A673 (cell line): ENCODE results near the gene KDELR3.

Experiments
- EZH2 ChIP-seq: fragments of 200-600 bp; sonication (generic); IDR thresholded peaks from 2 replicates; pipeline ENCODE4 v1.6.1; 2017; ENCODE audit warnings: borderline replicate concordance, low read depth, mild to moderate bottlenecking, mixed read lengths, antibody characterized with exemption, low read length; ENCODE audit not compliant: poor library complexity, severe bottlenecking
- TF ChIP-seq, protein P1 (sequence below): fragments of 300-800, 200-600 bp; sonication (generic); conservative IDR thresholded peaks from 2 replicates; pipeline ENCODE4 v1.5.1; 2017; ENCODE audit warnings: low read depth, mild to moderate bottlenecking, antibody characterized with exemption, low read length, moderate library complexity, mixed read lengths

DNA sequence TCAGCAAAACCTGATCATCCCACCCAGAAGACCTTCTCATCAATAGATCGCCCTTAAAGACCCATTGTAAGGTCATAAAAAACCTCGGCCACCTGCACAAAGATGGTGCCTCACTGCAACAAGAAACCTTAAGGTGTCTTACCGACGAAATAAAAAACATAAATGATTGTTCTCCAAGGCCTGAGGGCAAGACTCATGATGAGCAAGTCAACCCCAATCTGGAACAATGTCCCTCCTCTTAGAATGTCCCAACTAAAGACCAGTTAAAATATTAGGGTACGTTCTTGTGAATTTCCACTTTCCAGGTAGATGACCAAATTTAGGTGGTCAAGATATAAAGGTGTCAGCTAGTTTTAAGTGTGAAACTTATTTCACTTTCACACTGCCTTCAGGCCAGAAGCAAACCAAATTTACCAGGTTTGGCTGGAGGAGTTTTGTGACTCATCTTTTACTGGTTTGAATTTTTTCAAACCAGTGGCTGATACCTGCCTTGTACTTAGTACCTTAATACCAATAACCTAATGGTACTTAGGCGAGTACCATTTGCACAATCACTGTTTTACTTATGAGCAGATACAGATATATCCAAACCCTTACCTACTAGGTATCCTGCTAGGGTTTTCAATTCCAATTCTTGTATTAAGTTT is 14.9 kb downstream of the KDELR3 start:
- TF ChIP-seq EZH2 = no peak
- TF ChIP-seq, protein P1, sequence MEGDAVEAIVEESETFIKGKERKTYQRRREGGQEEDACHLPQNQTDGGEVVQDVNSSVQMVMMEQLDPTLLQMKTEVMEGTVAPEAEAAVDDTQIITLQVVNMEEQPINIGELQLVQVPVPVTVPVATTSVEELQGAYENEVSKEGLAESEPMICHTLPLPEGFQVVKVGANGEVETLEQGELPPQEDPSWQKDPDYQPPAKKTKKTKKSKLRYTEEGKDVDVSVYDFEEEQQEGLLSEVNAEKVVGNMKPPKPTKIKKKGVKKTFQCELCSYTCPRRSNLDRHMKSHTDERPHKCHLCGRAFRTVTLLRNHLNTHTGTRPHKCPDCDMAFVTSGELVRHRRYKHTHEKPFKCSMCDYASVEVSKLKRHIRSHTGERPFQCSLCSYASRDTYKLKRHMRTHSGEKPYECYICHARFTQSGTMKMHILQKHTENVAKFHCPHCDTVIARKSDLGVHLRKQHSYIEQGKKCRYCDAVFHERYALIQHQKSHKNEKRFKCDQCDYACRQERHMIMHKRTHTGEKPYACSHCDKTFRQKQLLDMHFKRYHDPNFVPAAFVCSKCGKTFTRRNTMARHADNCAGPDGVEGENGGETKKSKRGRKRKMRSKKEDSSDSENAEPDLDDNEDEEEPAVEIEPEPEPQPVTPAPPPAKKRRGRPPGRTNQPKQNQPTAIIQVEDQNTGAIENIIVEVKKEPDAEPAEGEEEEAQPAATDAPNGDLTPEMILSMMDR = no peak
